ENCODE measurements around the gene SDR42E2.

- TF ChIP-seq, protein P1, sequence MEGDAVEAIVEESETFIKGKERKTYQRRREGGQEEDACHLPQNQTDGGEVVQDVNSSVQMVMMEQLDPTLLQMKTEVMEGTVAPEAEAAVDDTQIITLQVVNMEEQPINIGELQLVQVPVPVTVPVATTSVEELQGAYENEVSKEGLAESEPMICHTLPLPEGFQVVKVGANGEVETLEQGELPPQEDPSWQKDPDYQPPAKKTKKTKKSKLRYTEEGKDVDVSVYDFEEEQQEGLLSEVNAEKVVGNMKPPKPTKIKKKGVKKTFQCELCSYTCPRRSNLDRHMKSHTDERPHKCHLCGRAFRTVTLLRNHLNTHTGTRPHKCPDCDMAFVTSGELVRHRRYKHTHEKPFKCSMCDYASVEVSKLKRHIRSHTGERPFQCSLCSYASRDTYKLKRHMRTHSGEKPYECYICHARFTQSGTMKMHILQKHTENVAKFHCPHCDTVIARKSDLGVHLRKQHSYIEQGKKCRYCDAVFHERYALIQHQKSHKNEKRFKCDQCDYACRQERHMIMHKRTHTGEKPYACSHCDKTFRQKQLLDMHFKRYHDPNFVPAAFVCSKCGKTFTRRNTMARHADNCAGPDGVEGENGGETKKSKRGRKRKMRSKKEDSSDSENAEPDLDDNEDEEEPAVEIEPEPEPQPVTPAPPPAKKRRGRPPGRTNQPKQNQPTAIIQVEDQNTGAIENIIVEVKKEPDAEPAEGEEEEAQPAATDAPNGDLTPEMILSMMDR (IDR thresholded peaks at IDR 0.05; ENCODE audit: borderline replicate concordance, extremely low read depth, low read length, poor library complexity, severe bottlenecking) = no peak
- no peak for TF ChIP-seq EZH2 (IDR thresholded peaks at IDR 0.05; ENCODE audit: borderline replicate concordance, low read depth, low read length, severe bottlenecking)
These were observed 60.7 kb downstream of the SDR42E2 start for GRCh38 chr16:22222998-22223397.
